HPDE6-E6E7 (cell line): ENCODE data around the gene ILDR1.

Source experiments
- DNase-seq: peaks from one replicate; pipeline ENCODE4 v3.0.0; 2011; ENCODE audit warnings: missing footprints; ENCODE audit errors: extremely low spot score

The ILDR1 gene

GRCh38 chr3:121994551-121994950, 27.5 kb downstream of the ILDR1 start:
- no peak for DNase-seq

GRCh38 chr3:121992601-121993560, 29.2 kb downstream of the ILDR1 start:
- no peak for DNase-seq

- DNase-seq, result no peak
These were observed 32.1 kb downstream of the ILDR1 start for GRCh38 chr3:121989943-121990342.

- DNase-seq, result no peak
These were observed 33.9 kb downstream of the ILDR1 start for GRCh38 chr3:121988146-121988545.

GRCh38 chr3:121985846-121986245, 36.2 kb downstream of the ILDR1 start:
- no peak for DNase-seq

- DNase-seq, result no peak
These were observed 40.6 kb downstream of the ILDR1 start for GRCh38 chr3:121981473-121981872.

GRCh38 chr3:121980450-121980796, 41.6 kb downstream of the ILDR1 start:
- DNase-seq, result no peak

GRCh38 chr3:121979734-121980449, 42.2 kb downstream of the ILDR1 start:
- DNase-seq, result peak; percentile 45

GRCh38 chr3:121979246-121979645, 42.8 kb downstream of the ILDR1 start:
- DNase-seq, result no peak

GRCh38 chr3:121976727-121977126, 45.3 kb downstream of the ILDR1 start:
- DNase-seq, result no peak

GRCh38 chr3:121975702-121976302, 46.2 kb downstream of the ILDR1 start:
- DNase-seq, result no peak

GRCh38 chr3:121974601-121975111, 47.4 kb downstream of the ILDR1 start:
- DNase-seq, result peak; percentile 79

GRCh38 chr3:121970047-121970446, 52.0 kb downstream of the ILDR1 start:
- no peak for DNase-seq

GRCh38 chr3:121969631-121970030, 52.4 kb downstream of the ILDR1 start:
- no peak for DNase-seq

GRCh38 chr3:121963608-121964007, 58.4 kb downstream of the ILDR1 start:
- no peak for DNase-seq

- DNase-seq, result no peak
These were observed 59.6 kb downstream of the ILDR1 start for GRCh38 chr3:121962443-121962842.

- no peak for DNase-seq
These were observed 60.8 kb downstream of the ILDR1 start for GRCh38 chr3:121961283-121961682.

- DNase-seq, result no peak
These were observed 63.2 kb downstream of the ILDR1 start for GRCh38 chr3:121958801-121959200.

- DNase-seq, result no peak
These were observed 64.2 kb downstream of the ILDR1 start for GRCh38 chr3:121957674-121958415.

- no peak for DNase-seq
These were observed 65.7 kb downstream of the ILDR1 start for GRCh38 chr3:121956363-121956762.

GRCh38 chr3:121951291-121951919, 70.6 kb downstream of the ILDR1 start:
- no peak for DNase-seq
